NCI-H2029 treated with DMSO at 0.1 percent for 48 hours (cell line): ENCODE data around the gene SYTL4.
A peak's percentile ranks its signal among the peaks of the same experiment; 100 is the strongest.
"Not testable (repeated sequence)": the region's sequence is repeated elsewhere in the genome, so short reads cannot be mapped to it uniquely, and the experiment has no call there.

Experiments used
- DNase-seq: peaks from one replicate; lab custom pipeline; 2025; lab: John Stamatoyannopoulos, UW

SYTL4 gene

GRCh38 chrX:100731441-100732281 is at the start of gene SYTL4:
Gene SYTL4, minus strand, starts transcription at chrX:100732121. Its CDS starts 30,084 bp downstream, at chrX:100702037.
- DNase-seq = no peak

DNA sequence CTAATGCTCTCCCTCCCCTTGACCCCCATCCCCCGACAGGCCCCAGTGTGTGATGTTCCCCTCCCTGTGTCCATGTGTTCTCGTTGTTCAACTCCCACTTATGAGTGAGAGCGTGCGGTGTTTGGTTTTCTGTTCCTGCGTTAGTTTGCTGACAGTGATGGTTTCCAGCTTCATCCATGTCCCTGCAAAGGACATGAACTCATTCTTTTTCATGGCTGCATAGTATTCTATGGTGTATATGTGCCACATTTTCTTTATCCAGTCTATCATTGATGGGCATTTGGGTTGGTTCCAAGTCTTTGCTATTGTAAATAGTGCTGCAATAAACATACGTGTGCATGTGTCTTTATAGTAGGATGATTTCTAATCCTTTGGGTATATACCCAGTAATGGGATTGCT is 37.5 kb upstream of the SYTL4 start:
- DNase-seq = not testable (repeated sequence)

DNA sequence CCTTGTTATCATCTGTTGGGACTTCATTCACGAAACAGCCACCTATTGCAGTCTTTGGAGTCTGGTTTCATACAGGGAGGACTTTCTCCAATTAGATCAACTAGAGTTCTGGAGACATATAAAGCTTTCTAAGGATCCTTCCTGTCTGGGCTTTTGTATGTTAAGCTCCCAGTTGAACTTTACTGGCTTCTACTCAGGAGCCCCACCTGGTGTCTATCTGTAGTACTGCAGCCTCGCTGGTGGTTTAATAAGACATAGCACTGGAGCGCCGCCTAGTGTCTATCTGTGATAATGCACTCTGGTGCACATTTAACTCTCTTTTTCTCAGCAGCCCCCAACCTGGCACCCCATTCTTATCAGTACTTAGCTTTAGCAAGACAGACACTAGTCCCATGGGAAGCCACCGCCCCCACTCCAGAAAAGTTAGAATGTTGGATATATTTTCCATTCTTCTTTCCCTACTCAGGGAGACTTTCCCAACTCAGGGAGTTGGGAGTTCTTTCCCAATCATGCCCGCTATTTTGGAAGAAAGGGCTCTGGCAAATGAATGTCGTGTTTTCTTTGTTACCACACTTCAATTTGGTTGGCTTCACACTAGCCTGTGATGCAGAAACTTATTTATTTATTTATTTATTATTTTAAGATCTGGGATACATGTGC is 36.9 kb upstream of the SYTL4 start:
- peak; percentile 59 for DNase-seq

DNA sequence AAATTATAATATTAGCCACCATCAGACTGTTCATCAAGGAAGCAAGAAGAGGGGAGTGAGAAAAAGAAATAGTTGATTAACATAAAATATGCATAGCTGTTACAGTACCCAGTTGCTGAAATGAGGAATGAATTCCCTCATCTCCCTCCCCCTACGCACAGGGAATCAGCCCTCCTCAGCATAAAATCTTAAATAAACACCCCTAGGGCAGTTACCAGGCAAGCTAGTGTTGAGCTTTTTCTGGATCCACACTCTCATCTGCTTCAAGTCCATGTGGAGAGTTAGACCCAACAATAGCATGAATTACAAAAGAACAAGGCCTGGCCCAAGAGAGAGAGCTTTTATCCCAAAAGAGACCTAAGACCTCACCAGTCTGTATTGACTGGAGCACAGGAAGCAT is 19.0 kb upstream of the SYTL4 start:
- DNase-seq = no peak

- no peak for DNase-seq
Observed at GRCh38 chrX:100748108-100748507, 16.2 kb upstream of the SYTL4 start.

DNA sequence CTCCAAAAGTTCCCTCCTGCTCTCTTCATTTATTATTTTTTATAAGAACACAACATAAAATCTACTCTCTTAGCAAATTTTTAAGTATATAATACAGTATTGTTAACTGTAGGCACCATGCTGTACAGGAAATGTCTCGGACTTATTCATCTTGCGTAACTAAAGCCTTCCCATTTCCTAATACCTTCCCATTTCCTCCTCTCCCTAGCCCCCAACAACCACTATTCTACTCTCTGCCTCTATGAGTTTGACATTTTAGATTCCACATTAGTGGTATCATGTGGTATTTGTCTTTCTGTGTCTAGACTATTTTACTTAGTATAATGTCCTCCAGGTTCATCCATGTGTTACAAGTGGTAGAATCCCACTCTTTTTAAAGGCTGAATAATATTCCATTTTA is 15.8 kb upstream of the SYTL4 start:
- no peak for DNase-seq

DNA sequence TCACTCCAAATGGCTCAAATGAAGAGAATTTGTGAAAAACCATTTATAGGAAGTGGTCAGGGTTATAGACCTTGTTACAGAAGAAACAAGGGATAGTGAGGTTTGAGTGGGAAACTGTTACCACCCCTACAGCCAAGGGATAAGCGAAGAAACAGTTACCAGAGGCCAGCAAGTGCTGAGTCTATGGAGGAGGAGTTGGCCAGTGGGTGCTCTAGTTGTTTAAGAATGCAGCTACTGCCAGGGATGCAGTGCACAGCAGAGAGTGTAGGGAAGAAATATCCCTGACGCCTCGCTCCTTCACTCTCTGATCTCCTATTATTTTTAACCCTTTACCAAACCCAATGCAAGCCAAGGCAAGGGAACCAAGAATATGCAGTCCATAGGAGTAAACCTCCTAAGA is 15.2 kb upstream of the SYTL4 start:
- no peak for DNase-seq

- no peak for DNase-seq
Observed at GRCh38 chrX:100745806-100746537, 14.1 kb upstream of the SYTL4 start.

DNA sequence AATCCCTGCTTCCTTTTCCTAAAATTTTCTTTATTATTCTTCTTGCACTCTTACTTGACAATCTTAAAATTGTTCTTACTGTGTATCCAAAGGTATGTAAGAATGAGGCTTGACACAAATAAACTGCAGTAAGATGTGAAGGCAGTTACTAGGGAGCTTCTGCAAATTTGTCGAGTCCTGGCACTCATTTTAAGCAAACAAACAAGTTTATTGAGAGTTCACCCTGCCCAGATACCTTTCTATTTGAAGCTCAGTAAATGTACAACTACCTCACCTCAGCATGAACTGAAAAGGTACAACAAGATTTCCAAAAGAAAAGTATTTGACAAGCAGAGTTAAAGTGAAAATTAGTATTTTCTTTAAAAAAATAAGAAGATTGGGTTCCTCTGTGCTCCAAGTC is 13.3 kb upstream of the SYTL4 start:
- DNase-seq = no peak

- DNase-seq = no peak
Observed at GRCh38 chrX:100743009-100743607, 11.2 kb upstream of the SYTL4 start.

- DNase-seq = not testable (repeated sequence)
Observed at GRCh38 chrX:100724006-100724405, 7.9 kb downstream of the SYTL4 start.

DNA sequence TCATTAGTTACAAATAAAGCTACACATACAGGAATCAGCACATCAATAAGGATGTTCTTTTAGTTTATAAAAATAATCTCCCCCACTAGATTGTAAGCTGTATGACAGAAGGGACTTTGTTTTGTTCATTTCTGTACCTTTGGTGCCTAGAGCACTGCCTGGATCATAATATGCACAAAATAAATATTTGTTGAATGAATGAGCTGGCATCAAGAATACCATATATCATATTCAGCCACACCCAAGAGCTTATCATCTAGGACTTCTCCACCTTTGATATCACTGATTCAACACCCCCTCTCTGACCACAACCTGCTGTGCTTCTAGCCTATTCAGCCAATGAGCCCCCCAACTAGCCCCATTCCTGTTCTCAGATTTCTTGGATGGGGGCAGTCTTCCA is 10.6 kb downstream of the SYTL4 start:
- no peak for DNase-seq

DNA sequence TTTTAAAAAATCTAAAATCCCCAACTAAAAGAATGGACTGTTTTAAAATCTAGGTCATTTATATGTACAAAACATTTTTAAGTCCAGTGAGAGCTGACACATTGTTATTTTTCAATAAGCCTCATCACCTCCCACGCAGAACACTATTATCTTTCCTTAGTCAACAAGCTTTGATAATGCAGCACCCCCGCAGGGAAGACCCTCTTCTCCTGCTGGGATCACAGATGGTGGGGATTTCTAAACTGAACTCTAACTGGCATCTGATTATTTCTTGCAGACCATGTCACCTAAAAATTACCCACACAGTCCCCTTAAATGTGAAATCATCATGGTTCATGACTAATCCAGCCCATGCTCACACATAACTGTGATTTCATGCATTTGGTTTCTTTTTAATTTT is 11.6 kb downstream of the SYTL4 start:
- no peak for DNase-seq

GRCh38 chrX:100719139-100719538 is 12.8 kb downstream of the SYTL4 start:
- no peak for DNase-seq

DNA sequence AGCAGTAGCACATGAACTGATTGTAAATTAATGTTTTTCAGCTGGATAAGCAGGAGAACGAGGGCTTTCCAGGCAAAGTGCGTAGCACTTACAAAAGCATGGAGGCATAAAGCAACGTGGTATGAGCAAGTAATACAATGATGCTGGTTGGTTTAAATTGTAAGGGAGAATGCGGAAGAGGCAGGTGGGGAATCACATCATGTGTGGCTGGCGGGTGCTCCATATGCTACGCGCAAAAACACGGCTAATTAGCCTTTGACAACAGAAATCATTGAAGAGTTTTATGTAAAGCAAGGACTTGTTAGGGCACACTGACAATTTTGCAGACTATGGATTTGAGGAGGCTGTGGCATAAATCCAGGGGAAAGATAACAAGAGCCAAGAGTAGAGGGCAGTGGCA is 14.6 kb downstream of the SYTL4 start:
- no peak for DNase-seq

DNA sequence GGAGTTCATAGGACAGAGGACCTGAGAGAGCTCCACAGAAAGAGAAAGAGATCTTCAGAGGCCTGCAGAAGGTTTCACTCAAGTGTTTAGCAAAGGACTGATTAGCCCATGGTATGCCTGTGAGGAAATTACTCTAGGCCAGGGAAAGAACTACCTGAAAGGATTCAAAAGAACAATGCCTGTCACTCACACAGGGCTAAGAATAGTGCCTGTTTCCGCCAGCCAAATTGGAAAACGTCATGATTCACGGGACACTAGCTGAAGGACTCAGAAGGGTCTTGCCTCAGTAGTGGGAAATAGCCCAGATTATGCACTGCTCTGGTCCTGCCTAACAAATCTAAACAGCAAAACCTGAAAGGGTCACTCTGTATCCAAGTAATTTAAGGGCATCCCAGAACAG is 21.1 kb downstream of the SYTL4 start:
- DNase-seq = no peak

GRCh38 chrX:100704581-100705203 is 27.2 kb downstream of the SYTL4 start:
- DNase-seq = no peak

DNA sequence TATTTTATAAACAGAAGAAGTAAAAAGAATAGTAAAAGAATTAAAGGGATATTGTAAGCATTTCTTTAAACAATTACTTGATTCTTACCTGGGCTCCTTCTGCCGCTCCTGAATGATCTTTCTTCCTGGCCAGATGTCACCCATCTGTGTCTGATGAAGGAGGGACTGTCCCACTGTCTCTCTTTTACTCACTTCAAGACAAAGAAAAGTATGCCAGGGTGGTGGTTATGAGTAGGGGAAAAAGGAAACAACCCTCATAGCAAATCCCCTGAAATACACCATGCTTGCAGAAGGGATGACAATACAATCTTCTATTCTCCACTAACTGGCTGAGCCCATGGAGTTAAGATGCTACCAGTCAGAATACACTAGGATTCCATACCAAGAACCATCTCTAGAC is 31.1 kb downstream of the SYTL4 start:
- DNase-seq = no peak

DNA sequence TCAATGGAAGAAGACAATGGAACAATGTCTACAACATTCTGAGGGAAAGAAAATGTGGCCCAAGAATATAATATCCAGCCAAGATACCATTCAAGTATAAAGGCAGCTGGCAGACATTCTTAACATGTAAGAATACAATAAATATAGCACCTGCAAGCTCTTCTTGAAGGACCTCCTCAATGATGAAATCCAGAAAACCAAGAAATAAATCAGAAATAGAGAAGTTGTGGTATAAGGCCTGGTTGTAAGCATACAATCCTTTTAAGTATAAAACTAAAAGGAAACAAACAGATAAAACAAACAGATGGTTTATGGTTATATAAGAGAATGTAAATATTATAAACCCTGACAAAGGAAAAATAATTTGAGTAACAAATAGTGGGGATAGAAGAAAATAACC is 33.4 kb downstream of the SYTL4 start:
- DNase-seq = no peak

- DNase-seq = no peak
Observed at GRCh38 chrX:100696699-100697351, 35.1 kb downstream of the SYTL4 start.

- DNase-seq = no peak
Observed at GRCh38 chrX:100695991-100696390, 35.9 kb downstream of the SYTL4 start.
